Tibial nerve (tissue), 4 donors: ENCODE data around the gene ZNF777.

Experiments
- CTCF ChIP-seq, 5 experiments: fragments of 200-600 bp in 3 of 5; fragments of 450-650 bp in 2 of 5; sonication (generic) in 3 of 5; IDR thresholded peaks; one replicate each; pipeline ENCODE4 v1.5.1; 2016 to 2019; ENCODE audit warnings: antibody characterized with exemption in 5 of 5, mild to moderate bottlenecking in 3 of 5, moderate library complexity in 2 of 5
- EP300 ChIP-seq, 2 donors: sonication (generic); formaldehyde crosslinking; IDR thresholded peaks; one replicate each; pipeline ENCODE4 v1.6.1; 2017; ENCODE audit warnings: antibody characterized with exemption in 2 of 2, mild to moderate bottlenecking in 1 of 2
- POLR2A ChIP-seq, 2 donors: fragments of 450-650 bp; IDR thresholded peaks; one replicate each; pipeline ENCODE4 v1.6.1; 2017; ENCODE audit warnings: antibody characterized with exemption in 2 of 2, mild to moderate bottlenecking in 2 of 2, moderate library complexity in 2 of 2

GRCh38 chr7:149415391-149416071 lies 45.3 kb downstream of the ZNF777 start:
- TF ChIP-seq POLR2A (IDR thresholded peaks at IDR 0.05), result no peak
- TF ChIP-seq CTCF (IDR thresholded peaks at IDR 0.05), result no peak
- no peak for TF ChIP-seq EP300 (IDR thresholded peaks at IDR 0.05)
